Endodermal cell (in vitro differentiated cells): Measurements from ENCODE around the gene MIA3. TPM values are rescaled to one million over a fixed set of nuclear protein-coding genes. Genes with fewer than 3 reads are reported as not detected.

Experiments
- DNase-seq: peaks from one replicate; pipeline ENCODE4 v3.0.0-alpha.2; 2017
- H3K27ac ChIP-seq: 2 replicates; pipeline ENCODE4 v1.5.1; 2013; ENCODE audit warnings: mild to moderate bottlenecking, low read depth, low read length, moderate library complexity
- H3K27me3 ChIP-seq: 2 replicates; pipeline ENCODE4 v1.6.1; 2013; ENCODE audit warnings: mild to moderate bottlenecking, low read length, moderate library complexity; ENCODE audit not compliant: insufficient read depth, control insufficient read depth, poor library complexity, severe bottlenecking
- H3K36me3 ChIP-seq: 2 replicates; pipeline ENCODE4 v1.7.0; 2013; ENCODE audit warnings: mild to moderate bottlenecking, low read length, moderate library complexity; ENCODE audit not compliant: control insufficient read depth, insufficient read depth
- H3K4me1 ChIP-seq: one replicate; pipeline ENCODE4 v1.7.0; 2013; ENCODE audit warnings: low read length; ENCODE audit not compliant: control insufficient read depth, insufficient read depth
- H3K4me3 ChIP-seq: 2 replicates; pipeline ENCODE4 v1.5.1; 2013; ENCODE audit warnings: mild to moderate bottlenecking, low read length, moderate library complexity
- H3K9ac ChIP-seq: 2 replicates; pipeline ENCODE4 v1.6.1; 2013; ENCODE audit warnings: mild to moderate bottlenecking, low read length, moderate library complexity; ENCODE audit not compliant: poor library complexity, severe bottlenecking; ENCODE audit errors: extremely low read depth
- H3K9me3 ChIP-seq: 2 replicates; pipeline ENCODE4 v1.6.1; 2013; ENCODE audit warnings: mild to moderate bottlenecking, low read length, moderate library complexity; ENCODE audit not compliant: control insufficient read depth
- H3K27ac Mint-ChIP-seq: 2 replicates; pipeline ENCODE4 v1.8.0; 2020; ENCODE audit warnings: mixed read lengths
- H3K27me3 Mint-ChIP-seq: 2 replicates; pipeline ENCODE4 v1.8.0; 2021; ENCODE audit warnings: mild to moderate bottlenecking, mixed read lengths; ENCODE audit not compliant: insufficient read depth
- H3K36me3 Mint-ChIP-seq: 2 replicates; pipeline ENCODE4 v1.8.0; 2020; ENCODE audit warnings: low read depth, mixed read lengths
- H3K4me1 Mint-ChIP-seq: 2 replicates; pipeline ENCODE4 v1.8.0; 2020; ENCODE audit warnings: mixed read lengths
- H3K4me3 Mint-ChIP-seq: 2 replicates; pipeline ENCODE4 v1.8.0; 2020; ENCODE audit warnings: mild to moderate bottlenecking, moderate library complexity, mixed read lengths
- H3K9me3 Mint-ChIP-seq: 2 replicates; pipeline ENCODE4 v1.8.0; 2020; ENCODE audit warnings: mild to moderate bottlenecking, mixed read lengths
- CTCF ChIP-seq: fragments of 200-600 bp; sonication (generic); conservative IDR thresholded peaks from 2 replicates; pipeline ENCODE4 v1.5.0; 2021; ENCODE audit warnings: antibody characterized with exemption, mild to moderate bottlenecking
- WGBS, 2 experiments: methylation state at CpG; one replicate each; pipeline versions ENCODE4 v1.1.5 to v1.1.7; 2013; ENCODE audit warnings: missing lambda C conversion rate in 2 of 2, mixed read lengths in 1 of 2; ENCODE audit not compliant: insufficient coverage in 1 of 2, insufficient read length in 1 of 2; 5-methylcytosine and 5-hydroxymethylcytosine counted together
- total RNA-seq, 2 donors: library from RNA; stranded (reverse); fragmentation: NEBNext Ultra II Directional in 1 of 2; extraction: Animal tissue kit (Norgen Biotek cat#: 25700) in 1 of 2; gene quantifications; 2 replicates in 1 of 2; 3 replicates in 1 of 2; pipeline ENCODE4 v1.2.1, GENCODE V29; 2021

The MIA3 gene
- total RNA-seq, 2 donors from 2014 or later: 69.9 to 76.8 TPM

GRCh38 chr1:222713091-222713961 lies 95.4 kb downstream of the MIA3 start:
- Histone ChIP-seq H3K27me3 (no peaks in the 10 kb centered on the region), H3K27ac (peak overlapping the region; percentile 81), H3K4me1 (no peaks in the 10 kb centered on the region), H3K9ac (peak overlapping the region; percentile 80), H3K9me3 (no peaks in the 10 kb centered on the region), H3K4me3 (peak overlapping the region; percentile 100), H3K36me3 (peaks cover 31% of the 10 kb centered on the region)
- Mint-ChIP-seq H3K4me1 (peaks cover 15% of the 10 kb centered on the region), H3K27me3 (no peaks in the 10 kb centered on the region), H3K27ac (peak overlapping the region; percentile 100), H3K4me3 (peak overlapping the region; percentile 91), H3K36me3 (peaks cover 26% of the 10 kb centered on the region), H3K9me3 (no peaks in the 10 kb centered on the region)
- DNase-seq: peak; percentile 98
- no peak for TF ChIP-seq CTCF
- 0 to 2% methylated on average over 7 to 39 of the region's 39 CpGs for WGBS, 2 experiments

GRCh38 chr1:222716393-222716792 lies 98.5 kb downstream of the MIA3 start:
- H3K36me3 ChIP-seq: peaks cover 55% of the 10 kb centered on the region
- no peak overlapping the region for H3K4me3 ChIP-seq
- H3K9me3 ChIP-seq: no peaks in the 10 kb centered on the region
- WGBS, 2 experiments: 100% methylated on average over 2 of the region's 2 CpGs; no CpG with 5 or more reads in 1 of the 2 experiments
- Mint-ChIP-seq H3K36me3 (peaks cover 24% of the 10 kb centered on the region), H3K27ac (no peak overlapping the region), H3K4me3 (no peak overlapping the region), H3K27me3 (no peaks in the 10 kb centered on the region), H3K4me1 (no peaks in the 10 kb centered on the region), H3K9me3 (no peaks in the 10 kb centered on the region)
- H3K27me3 ChIP-seq: no peaks in the 10 kb centered on the region
- no peak for TF ChIP-seq CTCF
- no peaks in the 10 kb centered on the region for H3K4me1 ChIP-seq
- no peak overlapping the region for H3K27ac ChIP-seq
- H3K9ac ChIP-seq: no peak overlapping the region
- no peak for DNase-seq

Other genes with a start within 250 kb of the MIA3 start
- gene HHIPL2, start 70.0 kb upstream of the MIA3 start, total RNA-seq: 1 to 10 TPM in 1 of 2 donors, under 1 TPM in 1; 0.49 to 1.6 TPM
- 10 to 100 TPM; 16.2 to 24.9 TPM for gene TAF1A, start 28.2 kb upstream of the MIA3 start, total RNA-seq
- gene AIDA, start 94.4 kb downstream of the MIA3 start, total RNA-seq: 100 to 1,000 TPM; 129 to 136 TPM
- 10 to 100 TPM; 22.8 to 26.3 TPM for gene BROX, start 94.5 kb downstream of the MIA3 start, total RNA-seq
- gene FAM177B, start 119.1 kb downstream of the MIA3 start, total RNA-seq: not detected
- 1 to 10 TPM; 6.1 to 7.5 TPM for gene DISP1, start 196.9 kb downstream of the MIA3 start, total RNA-seq